Measurements from ENCODE around the gene PAPOLA.

Gene PAPOLA

GRCh38 chr14:96592591-96593386 is 90.6 kb downstream of the PAPOLA start:
- Histone ChIP-seq H2AFZ (ENCODE audit: low read depth, low read length, severe bottlenecking) (no peak overlapping the region), H3K27me3 (ENCODE audit: low read length) (no peaks in the 10 kb centered on the region), H3K79me2 (ENCODE audit: insufficient read depth, low read length) (no peaks in the 10 kb centered on the region), H3K9ac (ENCODE audit: low read length) (no peak overlapping the region), H3F3A (ENCODE audit: insufficient read depth) (no peaks in the 10 kb centered on the region), H3K9me3 (ENCODE audit: insufficient read depth, low read length) (no peaks in the 10 kb centered on the region), H3K9me2 (replicated peaks; ENCODE audit: insufficient read depth, low read length) (no peaks in the 10 kb centered on the region), H3K36me3 (ENCODE audit: low read length) (no peaks in the 10 kb centered on the region), H3K4me3 (ENCODE audit: insufficient read depth, low read length, poor library complexity, severe bottlenecking) (no peak overlapping the region), H3K27ac (ENCODE audit: low read depth, low read length) (no peak overlapping the region), H3K4me2 (ENCODE audit: low read depth, low read length, poor library complexity, severe bottlenecking) (no peak overlapping the region), H4K20me1 (ENCODE audit: low read depth, low read length) (no peaks in the 10 kb centered on the region)
- TF ChIP-seq, protein P1, sequence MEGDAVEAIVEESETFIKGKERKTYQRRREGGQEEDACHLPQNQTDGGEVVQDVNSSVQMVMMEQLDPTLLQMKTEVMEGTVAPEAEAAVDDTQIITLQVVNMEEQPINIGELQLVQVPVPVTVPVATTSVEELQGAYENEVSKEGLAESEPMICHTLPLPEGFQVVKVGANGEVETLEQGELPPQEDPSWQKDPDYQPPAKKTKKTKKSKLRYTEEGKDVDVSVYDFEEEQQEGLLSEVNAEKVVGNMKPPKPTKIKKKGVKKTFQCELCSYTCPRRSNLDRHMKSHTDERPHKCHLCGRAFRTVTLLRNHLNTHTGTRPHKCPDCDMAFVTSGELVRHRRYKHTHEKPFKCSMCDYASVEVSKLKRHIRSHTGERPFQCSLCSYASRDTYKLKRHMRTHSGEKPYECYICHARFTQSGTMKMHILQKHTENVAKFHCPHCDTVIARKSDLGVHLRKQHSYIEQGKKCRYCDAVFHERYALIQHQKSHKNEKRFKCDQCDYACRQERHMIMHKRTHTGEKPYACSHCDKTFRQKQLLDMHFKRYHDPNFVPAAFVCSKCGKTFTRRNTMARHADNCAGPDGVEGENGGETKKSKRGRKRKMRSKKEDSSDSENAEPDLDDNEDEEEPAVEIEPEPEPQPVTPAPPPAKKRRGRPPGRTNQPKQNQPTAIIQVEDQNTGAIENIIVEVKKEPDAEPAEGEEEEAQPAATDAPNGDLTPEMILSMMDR (IDR thresholded peaks at IDR 0.05; ENCODE audit: insufficient read depth, low read length, poor library complexity, severe bottlenecking): no peak
- TF ChIP-seq EZH2phosphoT487 (conservative IDR thresholded peaks at IDR 0.05; ENCODE audit: low read length): no peak

- no peak overlapping the region for H3K27ac ChIP-seq (ENCODE audit: low read depth, low read length)
- H3K27me3 ChIP-seq (ENCODE audit: low read length): no peaks in the 10 kb centered on the region
- H3K9me2 ChIP-seq (replicated peaks; ENCODE audit: insufficient read depth, low read length): no peaks in the 10 kb centered on the region
- no peaks in the 10 kb centered on the region for H3F3A ChIP-seq (ENCODE audit: insufficient read depth)
- H3K79me2 ChIP-seq (ENCODE audit: insufficient read depth, low read length): no peaks in the 10 kb centered on the region
- TF ChIP-seq EZH2phosphoT487 (conservative IDR thresholded peaks at IDR 0.05; ENCODE audit: low read length): no peak
- TF ChIP-seq, protein P1 (IDR thresholded peaks at IDR 0.05; ENCODE audit: insufficient read depth, low read length, poor library complexity, severe bottlenecking): no peak
- no peak overlapping the region for H3K9ac ChIP-seq (ENCODE audit: low read length)
- H2AFZ ChIP-seq (ENCODE audit: low read depth, low read length, severe bottlenecking): no peak overlapping the region
- H3K4me2 ChIP-seq (ENCODE audit: low read depth, low read length, poor library complexity, severe bottlenecking): no peak overlapping the region
- no peaks in the 10 kb centered on the region for H3K36me3 ChIP-seq (ENCODE audit: low read length)
- no peaks in the 10 kb centered on the region for H4K20me1 ChIP-seq (ENCODE audit: low read depth, low read length)
- H3K9me3 ChIP-seq (ENCODE audit: insufficient read depth, low read length): no peaks in the 10 kb centered on the region
- no peak overlapping the region for H3K4me3 ChIP-seq (ENCODE audit: insufficient read depth, low read length, poor library complexity, severe bottlenecking)
Observed at GRCh38 chr14:96594961-96595360, 92.8 kb downstream of the PAPOLA start.

- H3K4me2 ChIP-seq (ENCODE audit: low read depth, low read length, poor library complexity, severe bottlenecking): no peak overlapping the region
- no peak for TF ChIP-seq EZH2phosphoT487 (conservative IDR thresholded peaks at IDR 0.05; ENCODE audit: low read length)
- TF ChIP-seq, protein P1 (IDR thresholded peaks at IDR 0.05; ENCODE audit: insufficient read depth, low read length, poor library complexity, severe bottlenecking): no peak
- no peaks in the 10 kb centered on the region for H3K9me3 ChIP-seq (ENCODE audit: insufficient read depth, low read length)
- H3K4me3 ChIP-seq (ENCODE audit: insufficient read depth, low read length, poor library complexity, severe bottlenecking): no peak overlapping the region
- H3F3A ChIP-seq (ENCODE audit: insufficient read depth): no peaks in the 10 kb centered on the region
- H4K20me1 ChIP-seq (ENCODE audit: low read depth, low read length): no peaks in the 10 kb centered on the region
- H2AFZ ChIP-seq (ENCODE audit: low read depth, low read length, severe bottlenecking): no peak overlapping the region
- no peak overlapping the region for H3K9ac ChIP-seq (ENCODE audit: low read length)
- no peaks in the 10 kb centered on the region for H3K79me2 ChIP-seq (ENCODE audit: insufficient read depth, low read length)
- H3K27ac ChIP-seq (ENCODE audit: low read depth, low read length): no peak overlapping the region
- no peaks in the 10 kb centered on the region for H3K36me3 ChIP-seq (ENCODE audit: low read length)
- H3K27me3 ChIP-seq (ENCODE audit: low read length): no peaks in the 10 kb centered on the region
- H3K9me2 ChIP-seq (replicated peaks; ENCODE audit: insufficient read depth, low read length): no peaks in the 10 kb centered on the region
Observed at GRCh38 chr14:96597680-96598079, 95.5 kb downstream of the PAPOLA start.
